ENCODE results near the gene PSME2. TPM values are rescaled to one million over a fixed set of nuclear protein-coding genes. Genes with fewer than 3 reads are reported as not detected.

The PSME2 gene
- total RNA-seq, 1 experiment from 2014 or later, result 288 TPM

- no peak for TF ChIP-seq CTCF (IDR thresholded peaks at IDR 0.05; ENCODE audit: unreplicated experiment)
- Mint-ChIP-seq H3K36me3 (ENCODE audit: insufficient read depth, unreplicated experiment) (peaks cover 52% of the 10 kb centered on the region), H3K27me3 (ENCODE audit: unreplicated experiment) (no peaks in the 10 kb centered on the region), H3K4me1 (ENCODE audit: low read depth, unreplicated experiment) (no peaks in the 10 kb centered on the region), H3K27ac (ENCODE audit: unreplicated experiment) (no peak overlapping the region), H3K4me3 (ENCODE audit: low read depth, unreplicated experiment) (no peak overlapping the region), H3K9me3 (ENCODE audit: low read depth, unreplicated experiment) (no peaks in the 10 kb centered on the region)
- intact Hi-C loops (cut with micrococcal nuclease; ENCODE audit: unreplicated experiment), result no loop called here
- CTCF ChIA-PET, result interaction anchor here (1.7 kb wide), 1 partner anchor 9 kb away, joined by 4 read pairs; the partner anchor contains the start of gene PCK2
- BruUV-seq (replicated peaks), result no TSS peak
- no peak for DNase-seq
These were observed 43.9 kb downstream of the PSME2 start for GRCh38 chr14:24102357-24103048.

- no peaks in the 10 kb centered on the region for H3K9me3 Mint-ChIP-seq (ENCODE audit: low read depth, unreplicated experiment)
- no peaks in the 10 kb centered on the region for H3K27me3 Mint-ChIP-seq (ENCODE audit: unreplicated experiment)
- DNase-seq, result no peak
- CTCF ChIA-PET, result no interaction called here
- no peak overlapping the region for H3K27ac Mint-ChIP-seq (ENCODE audit: unreplicated experiment)
- BruUV-seq (replicated peaks), result no TSS peak
- TF ChIP-seq CTCF (IDR thresholded peaks at IDR 0.05; ENCODE audit: unreplicated experiment), result no peak
- H3K4me3 Mint-ChIP-seq (ENCODE audit: low read depth, unreplicated experiment), result no peak overlapping the region
- intact Hi-C loops (cut with micrococcal nuclease; ENCODE audit: unreplicated experiment), result no loop called here
- no peaks in the 10 kb centered on the region for H3K4me1 Mint-ChIP-seq (ENCODE audit: low read depth, unreplicated experiment)
- H3K36me3 Mint-ChIP-seq (ENCODE audit: insufficient read depth, unreplicated experiment), result peaks cover 53% of the 10 kb centered on the region
These were observed 45.4 kb downstream of the PSME2 start for GRCh38 chr14:24100982-24101494.

GRCh38 chr14:24100197-24100981, 46.0 kb downstream of the PSME2 start:
- Mint-ChIP-seq H3K27ac (ENCODE audit: unreplicated experiment) (no peak overlapping the region), H3K4me1 (ENCODE audit: low read depth, unreplicated experiment) (peaks cover 4% of the 10 kb centered on the region), H3K36me3 (ENCODE audit: insufficient read depth, unreplicated experiment) (peaks cover 58% of the 10 kb centered on the region), H3K9me3 (ENCODE audit: low read depth, unreplicated experiment) (no peaks in the 10 kb centered on the region), H3K27me3 (ENCODE audit: unreplicated experiment) (no peaks in the 10 kb centered on the region), H3K4me3 (ENCODE audit: low read depth, unreplicated experiment) (no peak overlapping the region)
- no TSS peak for BruUV-seq (replicated peaks)
- DNase-seq, result no peak
- TF ChIP-seq CTCF (IDR thresholded peaks at IDR 0.05; ENCODE audit: unreplicated experiment), result no peak
- intact Hi-C loops (cut with micrococcal nuclease; ENCODE audit: unreplicated experiment), result no loop called here
- CTCF ChIA-PET, result no interaction called here

GRCh38 chr14:24098927-24099813, 47.2 kb downstream of the PSME2 start:
- Mint-ChIP-seq H3K4me3 (ENCODE audit: low read depth, unreplicated experiment) (no peak overlapping the region), H3K36me3 (ENCODE audit: insufficient read depth, unreplicated experiment) (peaks cover 63% of the 10 kb centered on the region), H3K27me3 (ENCODE audit: unreplicated experiment) (no peaks in the 10 kb centered on the region), H3K9me3 (ENCODE audit: low read depth, unreplicated experiment) (no peaks in the 10 kb centered on the region), H3K4me1 (ENCODE audit: low read depth, unreplicated experiment) (peaks cover 7% of the 10 kb centered on the region), H3K27ac (ENCODE audit: unreplicated experiment) (no peak overlapping the region)
- no peak for TF ChIP-seq CTCF (IDR thresholded peaks at IDR 0.05; ENCODE audit: unreplicated experiment)
- CTCF ChIA-PET, result no interaction called here
- intact Hi-C loops (cut with micrococcal nuclease; ENCODE audit: unreplicated experiment), result no loop called here
- BruUV-seq (replicated peaks), result no TSS peak
- DNase-seq, result no peak
